Measurements from ENCODE around the gene MICA.

Gene MICA

GRCh38 chr6:31356946-31357466 lies 46.4 kb upstream of the MICA start, which contains the start of gene HLA-B:
TSS of gene HLA-B (minus strand) at chr6:31357179. CDS start at chr6:31357158, 21 bp downstream.
- Histone ChIP-seq H3K36me3 (ENCODE audit: control insufficient read depth, insufficient read depth, low read length) (no peaks in the 10 kb centered on the region), H3K79me2 (ENCODE audit: control insufficient read depth, insufficient read depth, low read length) (no peaks in the 10 kb centered on the region), H3K27ac (ENCODE audit: low read depth, low read length) (no peak within 1 kb of the TSS), H2AK5ac (ENCODE audit: low read length) (no peak within 1 kb of the TSS), H3K9ac (ENCODE audit: low read length) (peak within 1 kb of the TSS; percentile 42), H3K23ac (ENCODE audit: low read length) (no peak within 1 kb of the TSS), H3K18ac (ENCODE audit: low read length) (no peak within 1 kb of the TSS), H3K4ac (ENCODE audit: low read depth, low read length) (no peak within 1 kb of the TSS), H3K27me3 (ENCODE audit: insufficient read depth, low read length, poor library complexity) (peaks cover 14% of the 10 kb centered on the region), H3K79me1 (ENCODE audit: low read length) (no peaks in the 10 kb centered on the region), H2BK5ac (ENCODE audit: low read length) (no peak within 1 kb of the TSS), H4K8ac (ENCODE audit: low read depth, low read length) (no peak within 1 kb of the TSS), H2BK15ac (replicated peaks; ENCODE audit: low read depth) (no peak within 1 kb of the TSS), H3K4me3 (ENCODE audit: low read length) (no peak within 1 kb of the TSS), H3K56ac (ENCODE audit: low read length) (peak within 1 kb of the TSS; percentile 67), H3K4me2 (ENCODE audit: low read length) (peak within 1 kb of the TSS; percentile 54), H2BK120ac (ENCODE audit: low read depth, low read length) (no peak within 1 kb of the TSS), H4K5ac (ENCODE audit: low read length) (no peak within 1 kb of the TSS), H3K4me1 (ENCODE audit: control insufficient read depth, low read depth, low read length) (no peaks in the 10 kb centered on the region)
- WGBS (ENCODE audit: extremely low coverage, insufficient coverage, low lambda C conversion rate), result no CpG with 5 or more reads among the region's 39 CpGs
- peak; percentile 73 for DNase-seq

GRCh38 chr6:31357886-31358285 lies 45.5 kb upstream of the MICA start:
- Histone ChIP-seq H3K79me2 (ENCODE audit: control insufficient read depth, insufficient read depth, low read length) (no peaks in the 10 kb centered on the region), H3K23ac (ENCODE audit: low read length) (no peak overlapping the region), H3K79me1 (ENCODE audit: low read length) (no peaks in the 10 kb centered on the region), H3K4me3 (ENCODE audit: low read length) (no peak overlapping the region), H3K27ac (ENCODE audit: low read depth, low read length) (no peak overlapping the region), H4K5ac (ENCODE audit: low read length) (no peak overlapping the region), H3K4ac (ENCODE audit: low read depth, low read length) (no peak overlapping the region), H3K18ac (ENCODE audit: low read length) (no peak overlapping the region), H3K36me3 (ENCODE audit: control insufficient read depth, insufficient read depth, low read length) (no peaks in the 10 kb centered on the region), H3K56ac (ENCODE audit: low read length) (no peak overlapping the region), H2AK5ac (ENCODE audit: low read length) (no peak overlapping the region), H2BK5ac (ENCODE audit: low read length) (no peak overlapping the region), H3K9ac (ENCODE audit: low read length) (no peak overlapping the region), H3K27me3 (ENCODE audit: insufficient read depth, low read length, poor library complexity) (peaks cover 14% of the 10 kb centered on the region), H2BK15ac (replicated peaks; ENCODE audit: low read depth) (no peak overlapping the region), H2BK120ac (ENCODE audit: low read depth, low read length) (no peak overlapping the region), H3K4me1 (ENCODE audit: control insufficient read depth, low read depth, low read length) (no peaks in the 10 kb centered on the region), H4K8ac (ENCODE audit: low read depth, low read length) (no peak overlapping the region), H3K4me2 (ENCODE audit: low read length) (no peak overlapping the region)
- WGBS (ENCODE audit: extremely low coverage, insufficient coverage, low lambda C conversion rate), result no CpG with 5 or more reads among the region's 6 CpGs
- DNase-seq, result no peak

- no peak overlapping the region for H3K9ac ChIP-seq (ENCODE audit: low read length)
- no peak overlapping the region for H3K4me3 ChIP-seq (ENCODE audit: low read length)
- H3K27ac ChIP-seq (ENCODE audit: low read depth, low read length), result no peak overlapping the region
- no peaks in the 10 kb centered on the region for H3K36me3 ChIP-seq (ENCODE audit: control insufficient read depth, insufficient read depth, low read length)
- no peak overlapping the region for H3K56ac ChIP-seq (ENCODE audit: low read length)
- no peak overlapping the region for H3K23ac ChIP-seq (ENCODE audit: low read length)
- H2BK5ac ChIP-seq (ENCODE audit: low read length), result no peak overlapping the region
- H2AK5ac ChIP-seq (ENCODE audit: low read length), result no peak overlapping the region
- H3K27me3 ChIP-seq (ENCODE audit: insufficient read depth, low read length, poor library complexity), result peaks cover 14% of the 10 kb centered on the region
- H2BK15ac ChIP-seq (replicated peaks; ENCODE audit: low read depth), result no peak overlapping the region
- no peak overlapping the region for H4K8ac ChIP-seq (ENCODE audit: low read depth, low read length)
- DNase-seq, result no peak
- H3K18ac ChIP-seq (ENCODE audit: low read length), result no peak overlapping the region
- no peaks in the 10 kb centered on the region for H3K79me1 ChIP-seq (ENCODE audit: low read length)
- no CpG with 5 or more reads among the region's 4 CpGs for WGBS (ENCODE audit: extremely low coverage, insufficient coverage, low lambda C conversion rate)
- H2BK120ac ChIP-seq (ENCODE audit: low read depth, low read length), result no peak overlapping the region
- no peaks in the 10 kb centered on the region for H3K4me1 ChIP-seq (ENCODE audit: control insufficient read depth, low read depth, low read length)
- no peak overlapping the region for H3K4ac ChIP-seq (ENCODE audit: low read depth, low read length)
- H3K4me2 ChIP-seq (ENCODE audit: low read length), result no peak overlapping the region
- no peak overlapping the region for H4K5ac ChIP-seq (ENCODE audit: low read length)
- no peaks in the 10 kb centered on the region for H3K79me2 ChIP-seq (ENCODE audit: control insufficient read depth, insufficient read depth, low read length)
These were observed 45.1 kb upstream of the MICA start for GRCh38 chr6:31358302-31358701.

DNA sequence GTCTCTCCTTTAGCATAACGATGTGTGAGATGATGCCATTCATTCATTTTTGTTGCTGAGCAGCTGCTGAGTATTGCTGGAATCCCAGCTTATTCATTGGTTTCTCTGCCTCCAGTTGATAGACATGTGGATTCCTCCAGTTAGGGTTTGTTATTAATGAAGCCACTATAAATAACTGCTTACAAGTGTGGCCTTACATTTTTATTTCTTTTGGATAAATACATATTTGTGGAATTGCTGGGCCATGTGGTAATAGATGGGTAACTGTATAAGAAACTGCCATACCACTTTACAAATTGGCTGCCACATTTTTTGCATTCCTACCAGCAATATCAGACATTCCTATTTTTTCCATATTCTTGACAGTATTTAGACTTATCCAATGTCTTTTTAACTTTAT lies 43.8 kb upstream of the MICA start:
- Histone ChIP-seq H4K5ac (ENCODE audit: low read length) (no peak overlapping the region), H2BK15ac (replicated peaks; ENCODE audit: low read depth) (no peak overlapping the region), H3K18ac (ENCODE audit: low read length) (no peak overlapping the region), H3K27ac (ENCODE audit: low read depth, low read length) (no peak overlapping the region), H3K36me3 (ENCODE audit: control insufficient read depth, insufficient read depth, low read length) (no peaks in the 10 kb centered on the region), H3K9ac (ENCODE audit: low read length) (no peak overlapping the region), H4K8ac (ENCODE audit: low read depth, low read length) (no peak overlapping the region), H2AK5ac (ENCODE audit: low read length) (no peak overlapping the region), H3K56ac (ENCODE audit: low read length) (no peak overlapping the region), H2BK5ac (ENCODE audit: low read length) (no peak overlapping the region), H2BK120ac (ENCODE audit: low read depth, low read length) (no peak overlapping the region), H3K23ac (ENCODE audit: low read length) (no peak overlapping the region), H3K4me3 (ENCODE audit: low read length) (no peak overlapping the region), H3K4me1 (ENCODE audit: control insufficient read depth, low read depth, low read length) (no peaks in the 10 kb centered on the region), H3K79me1 (ENCODE audit: low read length) (no peaks in the 10 kb centered on the region), H3K79me2 (ENCODE audit: control insufficient read depth, insufficient read depth, low read length) (no peaks in the 10 kb centered on the region), H3K27me3 (ENCODE audit: insufficient read depth, low read length, poor library complexity) (peaks cover 14% of the 10 kb centered on the region), H3K4me2 (ENCODE audit: low read length) (no peak overlapping the region), H3K4ac (ENCODE audit: low read depth, low read length) (no peak overlapping the region)
- WGBS (ENCODE audit: extremely low coverage, insufficient coverage, low lambda C conversion rate), result no CpG with 5 or more reads among the region's 1 CpG
- no peak for DNase-seq

DNA sequence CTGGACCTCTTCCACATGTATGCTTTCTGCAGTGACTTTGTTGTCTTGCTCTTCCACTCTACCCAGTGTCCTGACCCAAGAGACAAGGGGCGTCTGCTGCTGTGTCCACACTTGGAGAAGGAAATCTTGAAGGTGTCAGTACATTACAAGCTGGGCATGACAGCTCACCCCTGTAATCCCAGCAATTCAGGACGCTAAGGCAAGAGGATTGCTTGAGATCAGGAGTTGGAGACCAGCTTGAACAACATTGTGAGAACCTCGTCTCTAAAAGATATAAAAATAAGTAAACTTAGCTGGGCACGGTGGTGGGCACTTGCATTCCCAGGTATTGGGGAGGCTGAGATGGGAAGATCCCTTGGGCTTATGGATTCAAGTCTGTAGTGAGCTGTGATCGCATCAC lies 40.6 kb upstream of the MICA start:
- H3K4me2 ChIP-seq (ENCODE audit: low read length), result no peak overlapping the region
- no peak overlapping the region for H3K18ac ChIP-seq (ENCODE audit: low read length)
- no peak overlapping the region for H2BK120ac ChIP-seq (ENCODE audit: low read depth, low read length)
- H3K27me3 ChIP-seq (ENCODE audit: insufficient read depth, low read length, poor library complexity), result peaks cover 9% of the 10 kb centered on the region
- H4K8ac ChIP-seq (ENCODE audit: low read depth, low read length), result no peak overlapping the region
- no peaks in the 10 kb centered on the region for H3K79me2 ChIP-seq (ENCODE audit: control insufficient read depth, insufficient read depth, low read length)
- no peak overlapping the region for H3K23ac ChIP-seq (ENCODE audit: low read length)
- H3K79me1 ChIP-seq (ENCODE audit: low read length), result no peaks in the 10 kb centered on the region
- no peak overlapping the region for H3K4ac ChIP-seq (ENCODE audit: low read depth, low read length)
- no peak overlapping the region for H3K56ac ChIP-seq (ENCODE audit: low read length)
- H2BK5ac ChIP-seq (ENCODE audit: low read length), result no peak overlapping the region
- no peak overlapping the region for H4K5ac ChIP-seq (ENCODE audit: low read length)
- H3K36me3 ChIP-seq (ENCODE audit: control insufficient read depth, insufficient read depth, low read length), result no peaks in the 10 kb centered on the region
- WGBS (ENCODE audit: extremely low coverage, insufficient coverage, low lambda C conversion rate), result no CpG with 5 or more reads among the region's 5 CpGs
- no peak overlapping the region for H2AK5ac ChIP-seq (ENCODE audit: low read length)
- no peak overlapping the region for H3K9ac ChIP-seq (ENCODE audit: low read length)
- no peak overlapping the region for H3K27ac ChIP-seq (ENCODE audit: low read depth, low read length)
- H3K4me1 ChIP-seq (ENCODE audit: control insufficient read depth, low read depth, low read length), result no peaks in the 10 kb centered on the region
- no peak for DNase-seq
- H3K4me3 ChIP-seq (ENCODE audit: low read length), result no peak overlapping the region
- H2BK15ac ChIP-seq (replicated peaks; ENCODE audit: low read depth), result no peak overlapping the region

GRCh38 chr6:31363811-31364210 lies 39.6 kb upstream of the MICA start:
- H3K23ac ChIP-seq (ENCODE audit: low read length), result no peak overlapping the region
- peaks cover 5% of the 10 kb centered on the region for H3K27me3 ChIP-seq (ENCODE audit: insufficient read depth, low read length, poor library complexity)
- no peaks in the 10 kb centered on the region for H3K36me3 ChIP-seq (ENCODE audit: control insufficient read depth, insufficient read depth, low read length)
- no peak overlapping the region for H3K9ac ChIP-seq (ENCODE audit: low read length)
- H2BK120ac ChIP-seq (ENCODE audit: low read depth, low read length), result no peak overlapping the region
- H3K27ac ChIP-seq (ENCODE audit: low read depth, low read length), result no peak overlapping the region
- no peak for DNase-seq
- no peaks in the 10 kb centered on the region for H3K79me2 ChIP-seq (ENCODE audit: control insufficient read depth, insufficient read depth, low read length)
- H3K4me2 ChIP-seq (ENCODE audit: low read length), result no peak overlapping the region
- H2BK15ac ChIP-seq (replicated peaks; ENCODE audit: low read depth), result no peak overlapping the region
- no peaks in the 10 kb centered on the region for H3K79me1 ChIP-seq (ENCODE audit: low read length)
- no peak overlapping the region for H4K5ac ChIP-seq (ENCODE audit: low read length)
- H3K4me3 ChIP-seq (ENCODE audit: low read length), result no peak overlapping the region
- H4K8ac ChIP-seq (ENCODE audit: low read depth, low read length), result no peak overlapping the region
- H3K4ac ChIP-seq (ENCODE audit: low read depth, low read length), result no peak overlapping the region
- H2BK5ac ChIP-seq (ENCODE audit: low read length), result no peak overlapping the region
- no peak overlapping the region for H3K56ac ChIP-seq (ENCODE audit: low read length)
- no peaks in the 10 kb centered on the region for H3K4me1 ChIP-seq (ENCODE audit: control insufficient read depth, low read depth, low read length)
- H2AK5ac ChIP-seq (ENCODE audit: low read length), result no peak overlapping the region
- H3K18ac ChIP-seq (ENCODE audit: low read length), result no peak overlapping the region

Data from mesendoderm (in vitro differentiated cells).